ENCODE data around the gene TMEM79.

DNA sequence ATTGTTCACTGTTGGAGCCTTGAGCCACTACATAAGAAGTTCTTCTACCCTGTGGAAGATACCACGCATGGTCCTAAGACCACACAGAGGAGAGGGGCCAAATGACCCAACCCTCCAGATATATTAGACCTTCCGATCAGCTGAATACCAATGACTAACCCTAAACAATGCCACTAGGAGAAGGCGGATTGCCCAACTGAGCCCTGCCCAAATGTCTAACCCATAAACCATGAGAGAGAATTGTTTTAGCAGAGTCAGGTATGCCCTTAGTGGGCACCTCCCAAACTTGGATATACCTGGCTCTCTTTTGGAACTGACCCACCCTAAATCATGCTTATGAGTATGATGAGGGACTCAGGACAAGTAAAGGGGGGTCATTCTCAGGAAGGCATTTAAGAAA, 13.8 kb upstream of the TMEM79 start:
- no peak for TF ChIP-seq ZFX (IDR thresholded peaks at IDR 0.05; ENCODE audit: borderline replicate concordance)
- TF ChIP-seq, protein P1, sequence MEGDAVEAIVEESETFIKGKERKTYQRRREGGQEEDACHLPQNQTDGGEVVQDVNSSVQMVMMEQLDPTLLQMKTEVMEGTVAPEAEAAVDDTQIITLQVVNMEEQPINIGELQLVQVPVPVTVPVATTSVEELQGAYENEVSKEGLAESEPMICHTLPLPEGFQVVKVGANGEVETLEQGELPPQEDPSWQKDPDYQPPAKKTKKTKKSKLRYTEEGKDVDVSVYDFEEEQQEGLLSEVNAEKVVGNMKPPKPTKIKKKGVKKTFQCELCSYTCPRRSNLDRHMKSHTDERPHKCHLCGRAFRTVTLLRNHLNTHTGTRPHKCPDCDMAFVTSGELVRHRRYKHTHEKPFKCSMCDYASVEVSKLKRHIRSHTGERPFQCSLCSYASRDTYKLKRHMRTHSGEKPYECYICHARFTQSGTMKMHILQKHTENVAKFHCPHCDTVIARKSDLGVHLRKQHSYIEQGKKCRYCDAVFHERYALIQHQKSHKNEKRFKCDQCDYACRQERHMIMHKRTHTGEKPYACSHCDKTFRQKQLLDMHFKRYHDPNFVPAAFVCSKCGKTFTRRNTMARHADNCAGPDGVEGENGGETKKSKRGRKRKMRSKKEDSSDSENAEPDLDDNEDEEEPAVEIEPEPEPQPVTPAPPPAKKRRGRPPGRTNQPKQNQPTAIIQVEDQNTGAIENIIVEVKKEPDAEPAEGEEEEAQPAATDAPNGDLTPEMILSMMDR (IDR thresholded peaks at IDR 0.05), result no peak
